CD14-positive monocyte (primary cell): ENCODE results near the gene ALAD. TPM values are rescaled to one million over a fixed set of nuclear protein-coding genes. Genes with fewer than 3 reads are reported as not detected.
A peak's percentile ranks its signal among the peaks of the same experiment; 100 is the strongest.

Experiments
- DNase-seq, 3 donors: peaks; one replicate each; pipeline ENCODE4 v3.0.0-alpha.2; 2011 to 2022
- H2AFZ ChIP-seq: 2 replicates; pipeline ENCODE4 v1.6.0; 2012; ENCODE audit warnings: mild to moderate bottlenecking, low read depth, low read length, inconsistent platforms; ENCODE audit not compliant: insufficient read depth, poor library complexity, severe bottlenecking
- H3K27ac ChIP-seq, 2 donors: 1 replicate in 1 of 2; 2 replicates in 1 of 2; pipeline ENCODE4 v1.5.1; 2012 to 2013; ENCODE audit warnings: low read length in 2 of 2, control low read depth in 1 of 2, inconsistent platforms in 1 of 2, low read depth in 1 of 2, mild to moderate bottlenecking in 1 of 2
- H3K27me3 ChIP-seq, 2 donors: one replicate each; pipeline versions ENCODE4 v1.6.0 to v1.6.1; 2011 to 2013; ENCODE audit warnings: low read length in 2 of 2; ENCODE audit not compliant: control insufficient read depth in 2 of 2, insufficient read depth in 2 of 2
- H3K36me3 ChIP-seq, 2 donors: replicated peaks in 1 of 2; 1 replicate in 1 of 2; 2 replicates in 1 of 2; pipeline versions ENCODE4 v1.5.1 to v1.6.1; 2012 to 2013; ENCODE audit warnings: low read length in 2 of 2, control low read depth in 1 of 2, inconsistent platforms in 1 of 2, mild to moderate bottlenecking in 1 of 2; ENCODE audit not compliant: insufficient read depth in 2 of 2, control insufficient read depth in 1 of 2
- H3K4me1 ChIP-seq, 2 donors: 1 replicate in 1 of 2; 2 replicates in 1 of 2; pipeline versions ENCODE4 v1.5.1 to v1.6.1; 2012 to 2013; ENCODE audit warnings: low read length in 2 of 2, control low read depth in 1 of 2, inconsistent platforms in 1 of 2, mild to moderate bottlenecking in 1 of 2, moderate library complexity in 1 of 2; ENCODE audit not compliant: insufficient read depth in 2 of 2, control insufficient read depth in 1 of 2
- H3K4me2 ChIP-seq: replicated peaks from 2 replicates; pipeline ENCODE3; 2012; ENCODE audit warnings: low read length, moderate library complexity, mild to moderate bottlenecking; ENCODE audit not compliant: poor library complexity, severe bottlenecking; ENCODE audit errors: extremely low read depth
- H3K4me3 ChIP-seq, 3 experiments: fragments of 200-600 bp in 1 of 3; sonication (generic) in 1 of 3; replicated peaks in 1 of 3; 1 replicate in 2 of 3; 2 replicates in 1 of 3; pipeline ENCODE4 v1.5.1; 2011 to 2013; ENCODE audit warnings: low read length in 3 of 3, mild to moderate bottlenecking in 3 of 3, control low read depth in 2 of 3, low read depth in 2 of 3, inconsistent platforms in 1 of 3, moderate library complexity in 1 of 3
- H3K79me2 ChIP-seq: 2 replicates; pipeline ENCODE4 v1.6.0; 2012; ENCODE audit warnings: mild to moderate bottlenecking, control low read depth, inconsistent platforms, low read length, moderate library complexity; ENCODE audit not compliant: insufficient read depth
- H3K9ac ChIP-seq: 2 replicates; pipeline ENCODE4 v1.6.0; 2017; ENCODE audit warnings: low read length, mild to moderate bottlenecking; ENCODE audit not compliant: insufficient read depth, poor library complexity, severe bottlenecking
- H3K9me3 ChIP-seq, 2 donors: replicated peaks in 1 of 2; 1 replicate in 1 of 2; 2 replicates in 1 of 2; pipeline versions ENCODE4 v1.5.1 to v1.6.1; 2012 to 2013; ENCODE audit warnings: low read length in 2 of 2, control low read depth in 1 of 2; ENCODE audit not compliant: control insufficient read depth in 1 of 2, insufficient read depth in 1 of 2
- H4K20me1 ChIP-seq: 2 replicates; pipeline ENCODE4 v1.6.0; 2012; ENCODE audit warnings: mild to moderate bottlenecking, low read length, control low read depth, moderate library complexity; ENCODE audit not compliant: insufficient read depth
- H3K27ac Mint-ChIP-seq, 7 donors: one replicate each; pipeline ENCODE4 v1.8.0; 2020; ENCODE audit warnings: mild to moderate bottlenecking in 7 of 7, mixed read lengths in 7 of 7, moderate library complexity in 6 of 7, inconsistent platforms in 2 of 7
- H3K27me3 Mint-ChIP-seq, 3 donors: one replicate each; pipeline ENCODE4 v1.8.0; 2021 to 2022; ENCODE audit warnings: low read depth in 3 of 3, mild to moderate bottlenecking in 3 of 3, mixed read lengths in 3 of 3, moderate library complexity in 3 of 3, inconsistent platforms in 1 of 3
- H3K36me3 Mint-ChIP-seq, 2 donors: one replicate each; pipeline ENCODE4 v1.8.0; 2020; ENCODE audit warnings: mixed read lengths in 2 of 2, inconsistent platforms in 1 of 2, mild to moderate bottlenecking in 1 of 2
- H3K4me1 Mint-ChIP-seq: one replicate; pipeline ENCODE4 v1.8.0; 2020; ENCODE audit warnings: mild to moderate bottlenecking, mixed read lengths
- H3K4me3 Mint-ChIP-seq, 2 donors: one replicate each; pipeline ENCODE4 v1.8.0; 2020; ENCODE audit warnings: mild to moderate bottlenecking in 2 of 2, mixed read lengths in 2 of 2, moderate library complexity in 1 of 2
- H3K9me3 Mint-ChIP-seq, 7 donors: one replicate each; pipeline ENCODE4 v1.8.0; 2020 to 2022; ENCODE audit warnings: mixed read lengths in 7 of 7, mild to moderate bottlenecking in 6 of 7, moderate library complexity in 6 of 7, inconsistent platforms in 2 of 7
- CTCF ChIP-seq: fragments of 200-600 bp; IDR thresholded peaks from one replicate; pipeline ENCODE4 v1.8.0; 2022; ENCODE audit warnings: antibody characterized with exemption, mild to moderate bottlenecking
- WGBS: methylation state at CpG from one replicate; pipeline ENCODE4 v1.1.5; 2013; ENCODE audit warnings: missing lambda C conversion rate; ENCODE audit not compliant: insufficient coverage; 5-methylcytosine and 5-hydroxymethylcytosine counted together
- intact Hi-C, 2 donors: fragments of 100-400 bp; cut with micrococcal nuclease; formaldehyde crosslinking; loops; one replicate each; pipeline versions ENCODE4 v1.15.0 to v1.15.1; 2023
- polyA plus RNA-seq, 3 donors: library from polyadenylated mRNA; depleted of rRNA in 1 of 3; unstranded in 2 of 3; stranded (reverse) in 1 of 3; fragments of 300-500 nt in 2 of 3; fragments of >200 nt in 1 of 3; fragmentation: Illumina TruSeq in 2 of 3; gene quantifications; 1 replicate in 2 of 3; 2 replicates in 1 of 3; pipeline ENCODE4 v1.2.3, GENCODE V29; 2012 to 2021

The ALAD gene
- polyA plus RNA-seq, 3 donors, result 17.1 to 24.6 (median 20.9) TPM

DNA sequence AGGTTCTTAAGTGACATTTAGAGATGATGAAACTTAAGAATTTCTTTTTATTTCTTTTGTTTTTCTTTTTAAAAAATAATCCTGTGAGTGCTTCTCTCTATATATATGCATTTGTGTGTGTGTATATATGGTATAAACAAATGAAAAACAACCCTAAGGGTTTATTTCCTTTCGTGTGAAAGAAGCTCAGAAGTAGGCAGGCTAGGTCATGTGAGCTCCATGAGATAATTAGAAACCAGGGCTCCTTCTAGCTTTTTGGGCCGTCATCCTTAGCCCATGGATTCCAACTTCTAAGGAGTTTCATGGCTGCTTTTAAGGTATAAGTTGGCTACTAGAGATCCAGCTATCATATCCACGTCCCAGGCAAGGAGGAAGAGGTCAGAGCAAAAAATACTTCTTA, 20.6 kb upstream of the ALAD start:
- no peak for DNase-seq
- peaks cover 21 to 22% of the 10 kb centered on the region in 2 donors for H3K4me1 ChIP-seq
- Mint-ChIP-seq H3K27ac (no peak overlapping the region), H3K4me3 (no peak overlapping the region), H3K9me3 (no peaks in the 10 kb centered on the region), H3K27me3 (peaks cover 0 to 2% (median 0%) of the 10 kb centered on the region in 3 donors), H3K4me1 (peaks cover 21% of the 10 kb centered on the region), H3K36me3 (no peaks in the 10 kb centered on the region)
- no peak overlapping the region for H3K9ac ChIP-seq
- no peak overlapping the region for H3K4me3 ChIP-seq
- H4K20me1 ChIP-seq, result no peaks in the 10 kb centered on the region
- H3K4me2 ChIP-seq, result no peak overlapping the region
- no peaks in the 10 kb centered on the region for H3K27me3 ChIP-seq
- no peaks in the 10 kb centered on the region for H3K36me3 ChIP-seq
- H3K27ac ChIP-seq, result no peak overlapping the region
- no peaks in the 10 kb centered on the region for H3K9me3 ChIP-seq
- H2AFZ ChIP-seq, result no peak overlapping the region
- intact Hi-C loops, result no loop called here
- TF ChIP-seq CTCF, result no peak
- H3K79me2 ChIP-seq, result no peaks in the 10 kb centered on the region
- WGBS, result no CpG with 5 or more reads among the region's 3 CpGs

GRCh38 chr9:113417370-113417769, 16.3 kb upstream of the ALAD start:
- H2AFZ ChIP-seq, result no peak overlapping the region
- peaks cover 23 to 24% of the 10 kb centered on the region in 2 donors for H3K4me1 ChIP-seq
- Mint-ChIP-seq H3K27ac (no peak overlapping the region), H3K4me3 (no peak overlapping the region), H3K36me3 (no peaks in the 10 kb centered on the region), H3K9me3 (no peaks in the 10 kb centered on the region), H3K27me3 (no peaks in the 10 kb centered on the region), H3K4me1 (no peaks in the 10 kb centered on the region)
- H3K79me2 ChIP-seq, result no peaks in the 10 kb centered on the region
- intact Hi-C loops, result no loop called here
- no peak overlapping the region for H3K4me2 ChIP-seq
- H4K20me1 ChIP-seq, result no peaks in the 10 kb centered on the region
- no peak for DNase-seq
- peak overlapping the region in 1 of 2 donors; percentile 82 for H3K27ac ChIP-seq
- no peak overlapping the region for H3K9ac ChIP-seq
- WGBS, result 100% methylated on average over 1 of the region's 4 CpGs
- no peak overlapping the region for H3K4me3 ChIP-seq
- no peaks in the 10 kb centered on the region for H3K36me3 ChIP-seq
- no peak for TF ChIP-seq CTCF
- H3K27me3 ChIP-seq, result no peaks in the 10 kb centered on the region
- no peaks in the 10 kb centered on the region for H3K9me3 ChIP-seq
